Measurements from ENCODE around the gene C2orf69.

Gene C2orf69

GRCh38 chr2:199916980-199917379 is 5.9 kb downstream of the C2orf69 start:
- no peak for DNase-seq

GRCh38 chr2:199922856-199923255 is 11.8 kb downstream of the C2orf69 start:
- no peak for DNase-seq

GRCh38 chr2:199923924-199924323 is 12.8 kb downstream of the C2orf69 start:
- DNase-seq = no peak

DNA sequence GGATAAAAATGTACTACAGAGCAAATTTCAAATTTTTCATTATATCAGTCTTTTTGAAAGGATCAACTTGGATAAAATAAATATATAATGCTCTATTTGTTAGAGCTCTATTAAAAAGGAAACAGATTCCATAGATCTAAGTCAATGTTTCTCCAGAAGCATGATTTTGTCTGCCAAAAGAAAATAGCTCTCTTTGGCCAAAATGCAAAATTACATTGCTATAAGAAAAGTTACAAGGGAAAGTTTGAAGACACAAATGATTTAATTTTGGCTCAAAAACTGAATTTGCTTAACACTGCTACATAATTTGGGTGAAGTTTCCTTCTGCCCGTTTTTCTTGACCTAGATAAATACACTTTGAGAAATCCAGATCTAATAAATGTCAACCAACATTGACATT is 15.7 kb downstream of the C2orf69 start:
- DNase-seq = no peak

- DNase-seq = no peak
Measured at GRCh38 chr2:199928226-199928625, 17.1 kb downstream of the C2orf69 start.

GRCh38 chr2:199928626-199929025 is 17.5 kb downstream of the C2orf69 start:
- no peak for DNase-seq

DNA sequence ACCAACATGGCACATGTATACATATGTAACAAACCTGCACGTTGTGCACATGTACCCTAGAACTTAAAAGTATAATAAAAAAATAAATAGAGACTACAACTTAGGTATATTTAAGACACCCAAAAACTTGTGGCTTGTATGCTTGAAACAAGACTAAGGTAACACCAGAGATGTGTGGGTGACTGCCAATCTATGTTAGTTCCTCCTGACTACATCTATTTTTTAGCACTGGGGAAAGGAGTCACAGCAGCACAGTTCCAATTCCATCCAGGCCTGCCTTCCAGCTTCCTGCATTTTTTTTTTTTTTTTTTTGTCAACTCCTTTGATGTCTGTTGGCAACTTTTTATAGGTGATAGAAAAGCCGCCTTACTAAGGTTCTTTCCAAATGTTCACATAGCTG is 18.2 kb downstream of the C2orf69 start:
- DNase-seq = no peak

GRCh38 chr2:199932312-199932855 is 21.3 kb downstream of the C2orf69 start:
- DNase-seq = no peak

GRCh38 chr2:199933466-199933865 is 22.4 kb downstream of the C2orf69 start:
- no peak for DNase-seq

GRCh38 chr2:199936554-199936953 is 25.5 kb downstream of the C2orf69 start:
- no peak for DNase-seq

DNA sequence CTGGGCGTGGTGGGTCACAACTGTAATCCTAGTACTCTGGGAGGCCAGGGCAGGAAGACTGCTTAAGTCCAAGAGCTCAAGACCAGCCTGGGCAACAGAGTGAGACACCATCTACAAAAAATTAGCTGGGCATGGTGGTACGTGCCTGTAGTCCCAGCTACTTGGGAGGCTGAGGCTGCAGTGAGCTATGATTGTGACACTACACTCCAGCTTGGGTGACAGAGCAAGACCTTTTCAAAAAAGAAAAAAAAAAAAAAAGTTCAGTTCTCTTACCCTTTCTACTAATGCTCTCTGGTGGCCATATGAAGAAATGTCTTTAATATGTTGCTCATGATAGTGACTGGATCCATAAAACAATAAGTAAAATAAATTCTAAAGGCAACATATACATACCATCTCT is 29.3 kb downstream of the C2orf69 start:
- no peak for DNase-seq

DNA sequence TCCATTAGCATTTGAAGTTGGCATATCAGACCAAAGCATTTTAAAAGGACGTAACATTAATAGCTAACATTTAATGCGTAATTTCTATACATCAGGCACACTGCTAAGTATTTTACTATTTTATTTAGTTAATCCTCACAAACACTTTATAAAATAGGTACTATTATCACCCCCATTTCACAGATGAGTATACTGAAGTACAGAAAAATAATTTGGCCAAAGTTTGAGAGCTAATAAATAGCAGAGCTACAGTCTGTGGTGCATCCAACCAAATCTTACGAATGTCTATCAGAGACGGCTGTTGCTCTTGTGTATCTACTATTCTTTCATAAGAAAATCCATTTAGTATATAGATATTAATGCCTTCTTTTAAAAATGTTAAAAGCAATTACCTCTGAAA is 32.3 kb downstream of the C2orf69 start:
- no peak for DNase-seq

GRCh38 chr2:199946196-199946595 is 35.1 kb downstream of the C2orf69 start:
- no peak for DNase-seq

DNA sequence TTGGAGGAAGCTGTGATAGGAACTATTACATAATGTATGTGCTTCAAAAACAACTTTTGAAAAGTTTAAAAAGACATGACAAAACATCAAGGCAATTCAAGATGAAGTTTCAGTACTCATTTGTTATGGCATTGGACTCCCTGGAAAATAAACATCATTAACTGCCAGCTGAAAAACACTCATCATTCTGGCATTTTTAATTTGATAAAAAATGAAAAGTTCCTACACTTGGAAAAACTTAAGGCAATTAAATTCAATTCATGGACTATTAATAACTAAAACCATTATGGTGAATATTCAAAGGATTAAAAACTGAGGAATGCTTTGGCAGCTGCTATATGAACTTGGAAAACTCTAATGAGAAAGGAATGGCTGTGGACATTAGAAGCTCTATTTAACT is 35.7 kb downstream of the C2orf69 start:
- DNase-seq = no peak

DNA sequence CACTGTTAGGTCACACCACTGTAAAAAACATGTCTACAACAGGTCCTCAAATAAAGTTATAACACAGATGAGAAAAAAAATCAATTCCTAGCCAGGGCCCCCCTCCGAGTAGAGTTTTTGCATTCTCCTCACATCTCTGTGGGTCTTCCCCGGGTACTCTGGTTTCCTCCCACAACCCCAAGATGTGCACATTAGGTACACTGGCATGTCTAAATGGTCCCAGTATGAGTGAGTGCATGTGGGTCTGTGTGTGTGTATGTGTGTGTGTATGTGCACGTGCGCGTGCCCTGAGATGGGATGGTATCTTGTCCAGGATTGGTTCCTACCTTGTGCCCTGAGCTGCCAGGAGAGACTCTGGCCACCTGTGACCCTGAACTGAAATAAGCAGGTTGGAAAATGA is 39.3 kb downstream of the C2orf69 start:
- DNase-seq = no peak

- DNase-seq = no peak
Measured at GRCh38 chr2:199951023-199951422, 39.9 kb downstream of the C2orf69 start.

- no peak for DNase-seq
Measured at GRCh38 chr2:199955007-199955338, 43.9 kb downstream of the C2orf69 start.

- peak; percentile 86 for DNase-seq
Measured at GRCh38 chr2:199955339-199956061, 44.4 kb downstream of the C2orf69 start, which contains the start of the genes MAIP1 and TYW5. Gene MAIP1, plus strand, starts transcription at chr2:199955582. Its CDS starts 217 bp downstream, at chr2:199955799. Gene TYW5, minus strand, starts transcription at chr2:199955491. Its CDS starts 21 bp downstream, at chr2:199955470.

GRCh38 chr2:199956062-199956380 is 44.9 kb downstream of the C2orf69 start:
- no peak for DNase-seq

- no peak for DNase-seq
Measured at GRCh38 chr2:199958014-199958413, 46.9 kb downstream of the C2orf69 start.

DNA sequence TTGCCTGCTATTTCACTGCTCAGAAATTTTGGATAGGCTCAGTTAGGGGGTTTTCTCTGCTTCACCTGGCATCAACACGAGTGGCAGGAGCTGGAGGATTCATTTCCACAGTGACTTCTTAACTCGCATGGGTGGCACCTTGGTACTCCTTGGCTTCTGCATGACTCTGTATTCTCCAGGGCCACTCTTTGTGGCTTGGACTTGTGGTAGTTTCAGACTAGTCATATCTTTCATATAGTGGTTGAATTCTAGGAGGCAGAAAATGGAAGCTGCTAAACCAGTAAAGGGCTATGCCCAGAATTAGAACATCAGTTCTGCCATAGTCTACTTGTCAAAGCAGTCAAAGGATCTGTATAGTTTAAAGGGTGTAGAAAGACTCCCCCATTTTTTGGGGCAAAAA is 51.1 kb downstream of the C2orf69 start:
- DNase-seq = no peak

DNA sequence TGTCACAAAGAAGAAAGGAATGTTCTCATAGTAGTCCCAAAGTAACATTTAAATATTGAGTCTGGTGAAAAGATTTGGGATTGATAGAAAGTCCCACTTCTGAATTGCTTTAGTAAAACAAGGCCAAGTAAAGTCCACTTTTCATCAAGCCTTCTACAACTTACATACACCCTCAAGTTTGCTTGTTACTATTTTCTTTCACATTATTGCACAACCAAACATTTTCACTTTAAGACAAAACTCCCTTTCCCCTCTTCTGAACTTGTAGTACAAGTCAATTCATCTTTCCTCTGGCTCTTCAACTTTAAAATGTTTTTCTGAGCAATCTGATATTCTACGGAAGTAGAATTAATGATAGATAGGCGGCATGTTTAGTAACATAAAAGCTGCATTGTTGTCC is 55.3 kb downstream of the C2orf69 start:
- DNase-seq = no peak

DNA sequence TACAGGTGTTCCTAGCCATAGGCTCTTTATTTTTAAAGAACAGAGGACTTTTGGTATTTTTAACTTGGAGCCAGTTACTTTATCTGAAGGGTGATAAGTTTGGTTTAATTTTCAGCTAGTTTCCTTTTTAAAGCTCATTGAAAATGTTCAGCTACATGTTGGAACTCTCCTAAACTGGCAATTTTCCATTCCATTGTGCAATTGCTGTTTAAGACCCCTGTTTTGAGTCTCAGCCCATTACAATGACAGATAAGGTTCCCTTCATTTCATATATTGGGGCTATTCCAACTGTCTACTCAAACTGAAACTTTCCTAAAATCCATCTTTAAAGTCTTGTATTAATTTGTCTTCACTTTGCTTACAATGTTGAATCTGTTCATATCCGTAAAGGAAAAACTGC is 55.9 kb downstream of the C2orf69 start:
- no peak for DNase-seq

GRCh38 chr2:199968126-199968525 is 57.0 kb downstream of the C2orf69 start:
- DNase-seq = no peak

DNA sequence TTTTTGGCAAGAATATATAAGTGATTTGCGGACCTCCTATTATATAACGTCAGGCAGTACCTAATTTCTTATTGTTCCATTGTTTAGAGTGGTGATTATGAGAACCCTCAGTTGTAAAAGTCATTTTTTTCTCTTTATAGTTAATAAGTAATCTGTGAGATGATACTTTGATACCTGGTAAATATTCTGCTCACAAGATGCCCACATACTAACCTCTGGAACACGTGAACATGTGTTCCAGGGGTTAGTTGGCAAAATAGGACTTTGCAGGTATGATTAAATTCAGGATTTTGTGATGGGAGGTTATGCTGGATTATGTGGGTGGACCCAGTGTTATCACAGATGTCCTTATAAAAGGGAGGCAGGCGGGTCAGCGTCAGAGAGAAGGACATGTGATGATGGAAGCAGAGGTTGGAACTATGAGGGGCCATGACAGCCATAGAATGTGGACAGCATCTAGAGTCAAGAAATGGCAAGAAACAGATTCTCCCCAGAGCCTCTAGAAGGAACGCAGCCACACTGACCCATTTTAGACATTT is 61.1 kb downstream of the C2orf69 start:
- DNase-seq = no peak
